NOMO-1 (cell line): ENCODE measurements around the gene PRLHR.
"Not testable (repeated sequence)": the region's sequence is repeated elsewhere in the genome, so short reads cannot be mapped to it uniquely, and the experiment has no call there.

ENCODE experiments used
- DNase-seq, 2 experiments: peaks; one replicate each; lab custom pipeline; 2025; ENCODE audit not compliant: unreplicated experiment in 2 of 2; lab: John Stamatoyannopoulos, UW

PRLHR gene

GRCh38 chr10:118595598-118596425, at the start of gene PRLHR:
TSS of gene PRLHR (minus strand) at chr10:118595648. CDS start at chr10:118595244, 404 bp downstream.
- no peak for DNase-seq

GRCh38 chr10:118642228-118642627, 46.8 kb upstream of the PRLHR start:
- DNase-seq = no peak

GRCh38 chr10:118638680-118639079, 43.2 kb upstream of the PRLHR start:
- DNase-seq = no peak

GRCh38 chr10:118635674-118636402, 40.4 kb upstream of the PRLHR start:
- no peak for DNase-seq

DNA sequence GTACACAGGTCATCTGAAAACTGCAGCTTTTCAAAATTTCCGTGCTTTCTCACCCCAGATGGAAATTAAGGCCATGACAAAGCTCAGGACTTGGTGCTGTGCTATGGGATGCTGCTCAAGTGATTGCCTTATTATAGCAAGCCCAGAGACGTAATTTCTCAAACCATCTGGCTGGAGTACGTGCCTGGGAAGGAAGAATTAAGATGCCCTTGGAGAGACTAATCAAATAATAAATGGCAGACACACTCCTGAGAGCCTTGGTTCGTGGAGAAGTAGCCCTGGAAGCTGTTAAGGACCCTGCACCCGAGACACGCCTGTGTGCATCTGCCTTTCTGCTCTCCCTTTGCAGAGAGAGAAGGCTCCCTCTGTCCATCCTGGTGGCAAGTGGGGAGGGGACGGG, 38.3 kb upstream of the PRLHR start:
- DNase-seq = no peak

DNA sequence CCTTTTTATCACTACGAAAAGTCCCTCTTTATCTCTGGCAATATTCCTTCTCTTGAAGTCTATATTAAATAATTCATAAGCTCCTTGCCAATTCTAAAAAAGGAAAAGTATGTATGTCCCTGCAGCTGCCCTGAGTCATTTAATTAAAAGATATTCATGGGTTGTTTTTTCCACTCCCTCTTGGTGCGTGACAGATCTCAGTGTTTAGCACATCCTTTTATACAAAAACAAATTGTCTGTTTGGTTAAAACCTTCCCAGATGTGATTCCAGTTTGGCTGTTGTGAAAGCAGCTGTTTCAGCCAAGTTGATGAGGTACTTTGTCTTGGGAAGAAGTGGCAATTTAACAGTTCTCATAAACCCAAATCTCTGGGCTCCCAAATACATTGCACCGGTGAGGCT, 33.8 kb upstream of the PRLHR start:
- no peak for DNase-seq

- DNase-seq = no peak
Observed at GRCh38 chr10:118628397-118628796, 32.9 kb upstream of the PRLHR start.

DNA sequence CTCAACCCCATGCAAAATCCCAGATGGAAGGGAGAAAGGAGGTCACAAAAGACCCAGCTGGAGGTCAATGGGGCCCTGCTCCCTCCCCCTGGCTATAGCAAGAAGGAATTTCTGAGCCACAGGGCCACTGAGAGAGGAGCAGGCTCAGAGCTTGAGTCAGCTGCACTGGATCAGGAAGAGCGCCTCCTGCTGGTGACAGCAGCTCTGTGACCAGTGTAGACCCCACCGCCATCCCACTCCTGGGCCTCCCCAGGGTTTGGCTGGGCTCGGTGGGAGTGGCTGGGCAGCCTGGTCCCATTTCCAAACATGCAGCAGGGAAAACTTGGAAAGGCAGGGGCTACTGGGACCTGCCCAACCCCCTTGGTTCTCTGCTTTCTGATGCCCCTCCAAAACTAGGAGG, 31.5 kb upstream of the PRLHR start:
- DNase-seq = no peak

- DNase-seq = no peak
Observed at GRCh38 chr10:118625504-118625903, 30.1 kb upstream of the PRLHR start.

- DNase-seq = no peak
Observed at GRCh38 chr10:118624747-118625146, 29.3 kb upstream of the PRLHR start.

DNA sequence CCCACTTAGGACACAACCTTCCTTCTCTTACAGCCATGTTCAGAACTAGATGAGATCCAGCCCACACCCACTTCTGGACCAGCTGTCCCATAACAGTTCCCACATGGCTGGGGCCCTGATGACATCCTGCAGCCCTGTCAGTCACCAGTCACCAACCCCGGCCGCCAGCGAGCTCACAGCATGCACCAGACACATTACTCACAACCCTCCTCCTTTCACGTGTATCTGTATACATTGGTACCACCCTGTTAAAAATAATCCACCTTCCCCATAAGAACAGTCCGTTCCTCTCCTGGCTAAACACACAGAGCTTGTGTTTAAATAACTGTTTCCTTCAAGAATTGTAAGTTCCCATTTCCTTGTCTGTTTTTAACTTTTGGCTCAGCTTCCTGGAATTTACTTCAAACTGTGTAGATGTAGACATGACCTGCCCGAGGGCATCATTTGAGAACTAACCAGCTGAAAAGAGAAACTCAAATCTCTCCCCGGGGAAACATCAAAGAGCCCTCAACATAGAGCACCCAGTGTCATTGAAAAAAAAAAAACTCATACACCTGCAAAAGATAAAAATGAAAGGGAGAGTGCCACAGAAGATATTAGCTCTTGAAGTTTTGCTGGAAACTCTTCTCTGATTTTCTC, 26.0 kb upstream of the PRLHR start:
- no peak for DNase-seq

DNA sequence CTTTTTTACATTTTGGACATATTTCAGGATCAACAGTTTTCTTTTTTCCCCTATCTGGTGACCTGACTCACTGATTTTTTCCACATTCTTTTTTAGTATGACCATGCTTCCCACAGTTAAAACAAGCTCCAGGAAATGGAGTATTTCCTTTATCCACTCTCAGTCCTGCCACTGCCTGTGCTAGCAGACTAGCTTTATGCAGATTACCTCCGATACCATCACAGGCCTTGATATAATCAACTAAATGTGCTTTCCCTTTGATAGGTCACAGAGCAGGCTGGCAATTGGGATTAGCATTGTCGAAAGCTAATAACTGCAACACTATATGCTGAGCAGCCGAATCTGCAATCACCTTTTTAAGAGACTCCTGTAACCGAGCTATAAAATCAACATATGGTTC, 18.4 kb upstream of the PRLHR start:
- not testable (repeated sequence) for DNase-seq

DNA sequence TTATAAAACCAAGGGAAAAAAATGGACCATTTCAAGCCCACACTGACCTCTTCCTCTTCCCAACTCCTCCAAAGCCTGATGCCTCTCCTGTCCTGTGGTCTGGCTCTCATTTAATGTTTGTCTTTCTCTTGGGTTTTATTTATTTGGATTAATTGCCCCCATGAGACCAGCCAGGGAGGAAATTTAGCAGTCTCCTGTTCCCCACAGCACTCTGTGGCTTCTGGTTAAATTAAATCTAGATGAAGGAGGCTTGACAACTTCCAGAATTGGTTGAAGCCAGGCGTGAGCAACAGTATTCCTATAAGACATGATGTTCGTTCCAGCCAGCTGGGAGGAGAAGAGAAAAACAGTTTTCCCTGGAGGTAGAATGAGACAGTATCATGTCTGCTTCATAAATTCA, 15.1 kb upstream of the PRLHR start:
- DNase-seq = no peak

DNA sequence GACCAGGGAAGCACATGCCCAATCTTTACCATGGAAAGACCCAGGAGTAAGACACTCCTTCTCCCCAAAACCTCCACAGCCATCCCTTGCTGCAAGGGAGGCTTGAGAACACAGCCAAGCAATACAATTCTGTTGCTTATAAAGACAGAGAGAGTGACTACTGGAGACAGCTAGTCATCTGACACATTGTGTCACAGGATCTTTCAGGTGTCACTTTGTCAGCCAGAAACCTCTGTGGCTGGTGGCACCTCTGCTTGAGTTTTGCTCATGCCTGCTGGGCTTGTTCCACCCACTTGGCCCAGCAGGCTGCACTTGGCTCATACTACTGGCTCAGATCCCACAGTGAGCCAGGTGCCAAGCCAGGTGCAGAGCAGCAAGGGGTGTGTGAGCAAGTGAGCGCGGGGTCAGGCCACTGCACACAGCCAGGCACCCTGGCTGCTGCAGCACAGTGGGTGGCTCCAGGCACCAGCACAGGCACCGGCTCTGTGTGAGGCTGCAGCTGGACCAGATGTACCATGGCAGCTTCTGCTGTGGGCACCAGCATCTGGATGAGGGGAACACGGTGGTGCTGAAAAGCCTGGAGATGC, 12.4 kb upstream of the PRLHR start:
- no peak for DNase-seq

- no peak for DNase-seq
Observed at GRCh38 chr10:118605694-118606093, 10.2 kb upstream of the PRLHR start.

- no peak for DNase-seq
Observed at GRCh38 chr10:118596426-118597124, 1.1 kb upstream of the PRLHR start.

GRCh38 chr10:118595064-118595420, 406 bp downstream of the PRLHR start:
- DNase-seq = no peak

- no peak for DNase-seq
Observed at GRCh38 chr10:118594392-118595063, 920 bp downstream of the PRLHR start.

GRCh38 chr10:118592675-118593330, 2.6 kb downstream of the PRLHR start:
- no peak for DNase-seq

GRCh38 chr10:118590334-118590733, 5.1 kb downstream of the PRLHR start:
- no peak for DNase-seq
